HepG2 (cell line): ENCODE measurements around the gene AMIGO1. TPM values are rescaled to one million over a fixed set of nuclear protein-coding genes. Genes with fewer than 3 reads are reported as not detected.

ENCODE experiments used
- BRCA1 ChIP-seq: sonication (generic); formaldehyde crosslinking; IDR thresholded peaks from 2 replicates; pipeline ENCODE4 v1.4.0; 2020; ENCODE audit warnings: missing genetic modification reagents
- CENPX ChIP-seq: sonication (generic); formaldehyde crosslinking; IDR thresholded peaks from 2 replicates; pipeline ENCODE4 v1.9.0; 2021; ENCODE audit warnings: mild to moderate bottlenecking, missing genetic modification reagents, moderate library complexity
- DPF2 ChIP-seq: sonication (generic); formaldehyde crosslinking; IDR thresholded peaks from 2 replicates; pipeline ENCODE4 v1.4.0; 2020; ENCODE audit warnings: mild to moderate bottlenecking, low read depth, missing genetic modification reagents, borderline replicate concordance
- FOXK2 ChIP-seq: fragments of 450-650 bp; IDR thresholded peaks from 2 replicates; pipeline ENCODE4 v1.6.1; 2016
- HDAC1 ChIP-seq: sonication (generic); formaldehyde crosslinking; IDR thresholded peaks from 2 replicates; pipeline ENCODE4 v1.5.1; 2020; ENCODE audit warnings: mild to moderate bottlenecking, missing genetic modification reagents
- HNRNPLL ChIP-seq: fragments of 200-400 bp; formaldehyde crosslinking; IDR thresholded peaks from 2 replicates; pipeline ENCODE4 v1.6.1; 2017; ENCODE audit warnings: mild to moderate bottlenecking, low read depth, low read length; ENCODE audit not compliant: poor library complexity, severe bottlenecking
- HNRNPUL1 ChIP-seq: fragments of 200-400 bp; formaldehyde crosslinking; IDR thresholded peaks from 2 replicates; pipeline ENCODE4 v1.6.1; 2017; ENCODE audit warnings: low read depth, mild to moderate bottlenecking, low read length, moderate library complexity
- KAT7 ChIP-seq: IDR thresholded peaks from 2 replicates; pipeline ENCODE4 v1.6.1; 2018; ENCODE audit warnings: borderline replicate concordance, missing compliant biosample characterization
- KDM6A ChIP-seq: IDR thresholded peaks from 2 replicates; pipeline ENCODE4 v1.6.1; 2016; ENCODE audit warnings: low read depth
- KLF11 ChIP-seq: IDR thresholded peaks from 2 replicates; pipeline ENCODE4 v1.6.1; 2016; ENCODE audit warnings: missing compliant biosample characterization
- KMT2A ChIP-seq: sonication (generic); formaldehyde crosslinking; IDR thresholded peaks from 2 replicates; pipeline ENCODE4 v1.4.0; 2020; ENCODE audit warnings: missing genetic modification reagents
- MAFF ChIP-seq: IDR thresholded peaks from 2 replicates; pipeline ENCODE4 v1.6.1; 2011; ENCODE audit warnings: low read depth, low read length, improper control_type of control experiment
- MAFK ChIP-seq, 2 experiments: IDR thresholded peaks in 1 of 2; conservative IDR thresholded peaks in 1 of 2; 2 replicates each; pipeline ENCODE4 v1.6.1; 2011; ENCODE audit warnings: improper control_type of control experiment in 2 of 2, low read length in 2 of 2
- NFRKB ChIP-seq: fragments of 450-650 bp; IDR thresholded peaks from 2 replicates; pipeline ENCODE4 v1.6.1; 2017
- RFXANK ChIP-seq: IDR thresholded peaks from 2 replicates; pipeline ENCODE4 v1.6.1; 2016
- RFXAP ChIP-seq: sonication (generic); formaldehyde crosslinking; IDR thresholded peaks from 2 replicates; pipeline ENCODE4 v1.4.0; 2020; ENCODE audit warnings: missing genetic modification reagents, borderline replicate concordance
- RXRA ChIP-seq: sonication (generic); formaldehyde crosslinking; IDR thresholded peaks from 2 replicates; pipeline ENCODE4 v1.5.1; 2020; ENCODE audit warnings: missing genetic modification reagents
- SOX6 ChIP-seq, 2 experiments: fragments of 450-650 bp in 1 of 2; sonication (generic) in 1 of 2; formaldehyde crosslinking in 1 of 2; IDR thresholded peaks; 2 replicates each; pipeline versions ENCODE4 v1.4.0 to v1.6.1; 2017 to 2020; ENCODE audit warnings: antibody characterized with exemption in 1 of 2, mild to moderate bottlenecking in 1 of 2, missing genetic modification reagents in 1 of 2
- SUZ12 ChIP-seq: fragments of 150-350 bp; IDR thresholded peaks from 2 replicates; pipeline ENCODE4 v1.6.1; 2014; ENCODE audit warnings: low read depth, low read length
- ZNF207 ChIP-seq: fragments of 450-650 bp; IDR thresholded peaks from 2 replicates; pipeline ENCODE4 v1.6.1; 2016; ENCODE audit warnings: antibody characterized with exemption, borderline replicate concordance
- ZNF33A ChIP-seq: sonication (generic); formaldehyde crosslinking; IDR thresholded peaks from 2 replicates; pipeline ENCODE4 v1.5.1; 2020; ENCODE audit warnings: missing genetic modification reagents, mild to moderate bottlenecking, moderate library complexity, borderline replicate concordance
- ZNF354B ChIP-seq: sonication (generic); formaldehyde crosslinking; IDR thresholded peaks from 2 replicates; pipeline ENCODE4 v1.8.0; 2022; ENCODE audit warnings: mild to moderate bottlenecking, missing genetic modification reagents
- ZNF430 ChIP-seq: sonication (generic); formaldehyde crosslinking; IDR thresholded peaks from 2 replicates; pipeline ENCODE4 v1.9.0; 2021; ENCODE audit warnings: mild to moderate bottlenecking, missing genetic modification reagents
- ZNF577 ChIP-seq: sonication (generic); formaldehyde crosslinking; IDR thresholded peaks from 2 replicates; pipeline ENCODE4 v1.4.0; 2020; ENCODE audit warnings: mild to moderate bottlenecking, low read depth, missing genetic modification reagents, borderline replicate concordance
- ZNF724P ChIP-seq: sonication (generic); formaldehyde crosslinking; IDR thresholded peaks from 2 replicates; pipeline ENCODE4 v1.8.0; 2022; ENCODE audit warnings: missing genetic modification reagents, borderline replicate concordance
- polyA plus RNA-seq, 8 experiments: library from polyadenylated mRNA; depleted of rRNA in 3 of 8; stranded (reverse) in 7 of 8; unstranded in 1 of 8; fragments of >200 nt; fragmentation: Illumina TruSeq in 4 of 8; extraction: Trizol in 4 of 8; gene quantifications; 2 replicates each; pipeline versions ENCODE4 v1.2.1 to v1.2.3, GENCODE V29; 2011 to 2016; ENCODE audit warnings: low read depth in 4 of 8, missing spikeins in 1 of 8, mixed read lengths in 1 of 8; ENCODE audit not compliant: insufficient read depth in 1 of 8
- total RNA-seq, 5 experiments: library from RNA; depleted of rRNA; stranded (reverse); fragments of >200 nt; fragmentation: Illumina TruSeq; extraction: Trizol; gene quantifications; 2 replicates each; pipeline ENCODE4 v1.2.3, GENCODE V29; 2016; ENCODE audit warnings: low read depth in 1 of 5
- TF ChIP-seq, protein P1 (sequence below): sonication (generic); formaldehyde crosslinking; IDR thresholded peaks from 2 replicates; pipeline ENCODE4 v1.8.1; 2023; ENCODE audit warnings: missing genetic modification reagents, mild to moderate bottlenecking, borderline replicate concordance
- TF ChIP-seq, protein P2 (sequence below): IDR thresholded peaks from 2 replicates; pipeline ENCODE4 v1.6.1; 2016; ENCODE audit warnings: missing genetic modification reagents, missing compliant biosample characterization
- TF ChIP-seq, protein P3 (sequence below): sonication (generic); formaldehyde crosslinking; IDR thresholded peaks from 2 replicates; pipeline ENCODE4 v1.4.0; 2020; ENCODE audit warnings: missing genetic modification reagents
- TF ChIP-seq, protein P4 (sequence below): sonication (generic); formaldehyde crosslinking; IDR thresholded peaks from 2 replicates; pipeline ENCODE4 v1.4.0; 2020; ENCODE audit warnings: mild to moderate bottlenecking, missing genetic modification reagents

The AMIGO1 gene
- total and polyA plus RNA-seq, 2 of the 13 experiments (the other 11 are each of a cell fraction or from before 2014, with no cell fraction given), result 0.40 to 1.3 TPM

DNA sequence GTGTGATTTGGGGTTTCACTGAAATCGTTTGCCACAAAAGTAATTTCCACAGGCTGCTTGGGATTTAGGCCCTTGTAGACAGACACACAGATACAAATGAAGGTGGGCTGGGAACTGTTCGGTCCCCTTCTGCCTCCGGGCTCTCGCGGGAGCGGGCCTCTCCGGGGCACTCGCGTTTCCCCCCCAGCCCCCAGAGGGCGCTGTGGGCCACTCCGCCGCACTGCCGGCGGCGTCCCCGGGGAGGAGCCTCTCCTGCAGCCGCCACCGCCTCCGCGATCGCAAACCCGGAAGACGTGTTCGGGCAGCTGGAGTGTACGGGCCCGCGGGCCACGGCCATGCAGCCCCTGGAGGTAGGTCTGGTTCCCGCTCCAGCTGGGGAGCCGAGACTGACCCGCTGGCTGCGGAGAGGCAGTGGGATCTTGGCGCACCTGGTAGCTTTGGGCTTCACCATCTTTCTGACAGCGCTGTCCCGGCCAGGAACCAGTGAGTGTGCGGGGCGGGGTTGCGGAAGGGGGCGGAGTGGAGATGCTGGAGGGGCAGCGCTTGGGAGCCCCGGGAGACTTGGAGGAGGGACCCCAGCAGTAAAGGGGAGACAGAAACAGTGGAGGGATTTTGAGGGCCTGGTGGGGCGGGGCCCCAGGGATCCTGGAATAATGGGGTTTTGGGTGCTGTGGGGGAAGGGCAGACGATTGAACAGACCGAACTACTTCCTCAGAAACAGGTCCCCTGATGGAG lies 15.6 kb downstream of the AMIGO1 start, which contains the start of gene CYB561D1 (continued):
- TF ChIP-seq NFRKB (no peak), ZNF207 (no peak), HNRNPLL (peak; percentile 86), KAT7 (CRISPR knock-in tag) (peak; percentile 84; the same call in 1 of the 2 replicates), ZNF354B (CRISPR knock-in tag) (0 out of 2 replicates have a peak, but pooled peaks have one; percentile 30), MAFK (conservative IDR thresholded peaks at IDR 0.05 in 1 of 2, IDR thresholded peaks at IDR 0.05 in 1 of 2; ENCODE audit: low read length in 2 of 2) (no peak), RFXAP (CRISPR knock-in tag) (no peak; the same call in 1 of the 2 replicates), ZNF33A (no peak), RFXANK (CRISPR knock-in tag) (no peak), SOX6 (IDR thresholded peaks at IDR 0.05) (no peak), SOX6 (CRISPR knock-in tag; IDR thresholded peaks at IDR 0.05) (peak; percentile 47; the same call in 1 of the 2 replicates), KLF11 (CRISPR knock-in tag) (no peak), SUZ12 (no peak), FOXK2 (no peak), ZNF577 (CRISPR knock-in tag) (no peak), ZNF724P (CRISPR knock-in tag) (no peak), HNRNPUL1 (no peak), HDAC1 (CRISPR knock-in tag) (peak; percentile 94), ZNF430 (CRISPR knock-in tag) (peak; percentile 55; the same call in 1 of the 2 replicates), KMT2A (CRISPR knock-in tag) (peak; percentile 64; the same call in 1 of the 2 replicates), KDM6A (CRISPR knock-in tag) (no peak), CENPX (no peak), RXRA (peak; percentile 66; the same call in 1 of the 2 replicates), MAFF (no peak), DPF2 (CRISPR knock-in tag) (no peak), BRCA1 (CRISPR knock-in tag) (no peak)
- TF ChIP-seq, protein P1, sequence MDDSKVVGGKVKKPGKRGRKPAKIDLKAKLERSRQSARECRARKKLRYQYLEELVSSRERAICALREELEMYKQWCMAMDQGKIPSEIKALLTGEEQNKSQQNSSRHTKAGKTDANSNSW (CRISPR knock-in tag), result no peak
- TF ChIP-seq, protein P2, sequence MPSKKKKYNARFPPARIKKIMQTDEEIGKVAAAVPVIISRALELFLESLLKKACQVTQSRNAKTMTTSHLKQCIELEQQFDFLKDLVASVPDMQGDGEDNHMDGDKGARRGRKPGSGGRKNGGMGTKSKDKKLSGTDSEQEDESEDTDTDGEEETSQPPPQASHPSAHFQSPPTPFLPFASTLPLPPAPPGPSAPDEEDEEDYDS, result peak; percentile 55
- TF ChIP-seq, protein P3, sequence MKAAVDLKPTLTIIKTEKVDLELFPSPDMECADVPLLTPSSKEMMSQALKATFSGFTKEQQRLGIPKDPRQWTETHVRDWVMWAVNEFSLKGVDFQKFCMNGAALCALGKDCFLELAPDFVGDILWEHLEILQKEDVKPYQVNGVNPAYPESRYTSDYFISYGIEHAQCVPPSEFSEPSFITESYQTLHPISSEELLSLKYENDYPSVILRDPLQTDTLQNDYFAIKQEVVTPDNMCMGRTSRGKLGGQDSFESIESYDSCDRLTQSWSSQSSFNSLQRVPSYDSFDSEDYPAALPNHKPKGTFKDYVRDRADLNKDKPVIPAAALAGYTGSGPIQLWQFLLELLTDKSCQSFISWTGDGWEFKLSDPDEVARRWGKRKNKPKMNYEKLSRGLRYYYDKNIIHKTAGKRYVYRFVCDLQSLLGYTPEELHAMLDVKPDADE, result no peak
- TF ChIP-seq, protein P4, sequence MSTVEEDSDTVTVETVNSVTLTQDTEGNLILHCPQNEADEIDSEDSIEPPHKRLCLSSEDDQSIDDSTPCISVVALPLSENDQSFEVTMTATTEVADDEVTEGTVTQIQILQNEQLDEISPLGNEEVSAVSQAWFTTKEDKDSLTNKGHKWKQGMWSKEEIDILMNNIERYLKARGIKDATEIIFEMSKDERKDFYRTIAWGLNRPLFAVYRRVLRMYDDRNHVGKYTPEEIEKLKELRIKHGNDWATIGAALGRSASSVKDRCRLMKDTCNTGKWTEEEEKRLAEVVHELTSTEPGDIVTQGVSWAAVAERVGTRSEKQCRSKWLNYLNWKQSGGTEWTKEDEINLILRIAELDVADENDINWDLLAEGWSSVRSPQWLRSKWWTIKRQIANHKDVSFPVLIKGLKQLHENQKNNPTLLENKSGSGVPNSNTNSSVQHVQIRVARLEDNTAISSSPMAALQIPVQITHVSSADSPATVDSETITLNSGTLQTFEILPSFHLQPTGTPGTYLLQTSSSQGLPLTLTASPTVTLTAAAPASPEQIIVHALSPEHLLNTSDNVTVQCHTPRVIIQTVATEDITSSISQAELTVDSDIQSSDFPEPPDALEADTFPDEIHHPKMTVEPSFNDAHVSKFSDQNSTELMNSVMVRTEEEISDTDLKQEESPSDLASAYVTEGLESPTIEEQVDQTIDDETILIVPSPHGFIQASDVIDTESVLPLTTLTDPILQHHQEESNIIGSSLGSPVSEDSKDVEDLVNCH (CRISPR knock-in tag), result no peak
